ENCODE data around the gene ZNF57. TPM values are rescaled to one million over a fixed set of nuclear protein-coding genes. Genes with fewer than 3 reads are reported as not detected.
"Not testable (repeated sequence)": the region's sequence is repeated elsewhere in the genome, so short reads cannot be mapped to it uniquely, and the experiment has no call there.

ZNF57 gene
- total and polyA plus RNA-seq, 3 donors from 2014 or later: 21.9 to 27.0 (median 26.4) TPM

GRCh38 chr19:2866495-2867024, 34.2 kb upstream of the ZNF57 start:
- no peak for TF ChIP-seq POLR2A (IDR thresholded peaks at IDR 0.05)
- TF ChIP-seq CTCF (IDR thresholded peaks at IDR 0.05): no peak
- no peak for DNase-seq
- H3K36me3 ChIP-seq (ENCODE audit: low read depth, missing control alignments): no peaks in the 10 kb centered on the region
- intact Hi-C loops (cut with DNase I; ENCODE audit: low total_unique reads): no loop called here
- no peaks in the 10 kb centered on the region for H3K9me3 ChIP-seq
- H3K27ac ChIP-seq: no peak overlapping the region
- peak overlapping the region; percentile 21 to 50 for H3K4me3 ChIP-seq
- H3K27me3 ChIP-seq: no peaks in the 10 kb centered on the region
- 48 to 51% methylated on average over 8 of the region's 8 CpGs for WGBS, 2 donors
- no peaks in the 10 kb centered on the region for H3K4me1 ChIP-seq

- intact Hi-C loops (cut with DNase I; ENCODE audit: low total_unique reads): no loop called here
- Histone ChIP-seq H3K4me1 (no peaks in the 10 kb centered on the region), H3K27ac (no peak within 1 kb of the TSS), H3K9me3 (no peaks in the 10 kb centered on the region), H3K4me3 (peak within 1 kb of the TSS; percentile 50), H3K27me3 (no peaks in the 10 kb centered on the region), H3K36me3 (ENCODE audit: low read depth, missing control alignments) (no peaks in the 10 kb centered on the region)
- TF ChIP-seq CTCF (IDR thresholded peaks at IDR 0.05): no peak
- TF ChIP-seq POLR2A (IDR thresholded peaks at IDR 0.05): no peak
- DNase-seq: peak; percentile 95
- 54 to 59% methylated on average over 36 of the region's 36 CpGs for WGBS, 2 donors
Observed at GRCh38 chr19:2867025-2867991, 33.4 kb upstream of the ZNF57 start, which contains the start of gene ZNF556. TSS of gene ZNF556 (plus strand) at chr19:2867335. CDS start at chr19:2867422, 87 bp downstream.

- intact Hi-C loops (cut with DNase I; ENCODE audit: low total_unique reads): no loop called here
- Histone ChIP-seq H3K4me3 (no peak overlapping the region), H3K27me3 (no peaks in the 10 kb centered on the region), H3K4me1 (no peaks in the 10 kb centered on the region), H3K36me3 (ENCODE audit: low read depth, missing control alignments) (no peaks in the 10 kb centered on the region), H3K27ac (no peak overlapping the region), H3K9me3 (no peaks in the 10 kb centered on the region)
- DNase-seq: no peak
- 89 to 92% methylated on average over 10 of the region's 10 CpGs for WGBS, 2 donors
- TF ChIP-seq CTCF (IDR thresholded peaks at IDR 0.05) (no peak), POLR2A (IDR thresholded peaks at IDR 0.05) (no peak)
Observed at GRCh38 chr19:2869618-2870017, 31.1 kb upstream of the ZNF57 start.

- 25 to 33% methylated on average over 2 to 6 of the region's 11 CpGs for WGBS, 2 donors
- H3K27me3 ChIP-seq; intact Hi-C loops (cut with DNase I; ENCODE audit: low total_unique reads); H3K36me3 ChIP-seq (ENCODE audit: low read depth, missing control alignments); H3K27ac ChIP-seq; H3K4me3 ChIP-seq; H3K9me3 ChIP-seq; H3K4me1 ChIP-seq: not testable (repeated sequence)
- peak in 1 of 3 experiments; percentile 32 for TF ChIP-seq CTCF (IDR thresholded peaks at IDR 0.05)
- peak; percentile 48 for DNase-seq
Observed at GRCh38 chr19:2872175-2872574, 28.6 kb upstream of the ZNF57 start.
